ENCODE measurements around the gene ULK2.

ULK2 gene

DNA sequence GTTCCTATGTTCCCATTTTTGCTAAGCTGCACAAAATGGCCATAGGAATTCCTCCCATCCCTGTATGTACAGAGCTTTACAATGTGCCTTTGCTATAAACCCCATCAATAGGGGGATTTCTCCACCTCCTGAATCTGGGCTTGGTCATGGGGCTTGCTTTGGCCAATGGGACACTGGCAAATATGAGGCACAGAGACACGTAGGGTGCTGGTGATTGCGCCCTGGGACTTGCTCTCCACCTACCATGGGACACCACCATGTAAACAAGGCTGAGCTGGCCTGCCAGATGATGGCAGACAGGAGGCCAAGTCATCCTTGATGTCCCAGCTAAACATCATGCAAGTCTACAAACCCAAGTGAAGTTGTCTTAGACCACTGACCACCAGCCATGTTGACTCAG is 104.3 kb downstream of the ULK2 start:
- peaks cover 7% of the 10 kb centered on the region; the same call in 1 of the 2 replicates for H3K27me3 ChIP-seq (ENCODE audit: insufficient read depth, low read length)
- H3K4me1 ChIP-seq (ENCODE audit: insufficient read depth, low read length), result no peaks in the 10 kb centered on the region
- no peak overlapping the region for H3K27ac ChIP-seq (ENCODE audit: low read length)

DNA sequence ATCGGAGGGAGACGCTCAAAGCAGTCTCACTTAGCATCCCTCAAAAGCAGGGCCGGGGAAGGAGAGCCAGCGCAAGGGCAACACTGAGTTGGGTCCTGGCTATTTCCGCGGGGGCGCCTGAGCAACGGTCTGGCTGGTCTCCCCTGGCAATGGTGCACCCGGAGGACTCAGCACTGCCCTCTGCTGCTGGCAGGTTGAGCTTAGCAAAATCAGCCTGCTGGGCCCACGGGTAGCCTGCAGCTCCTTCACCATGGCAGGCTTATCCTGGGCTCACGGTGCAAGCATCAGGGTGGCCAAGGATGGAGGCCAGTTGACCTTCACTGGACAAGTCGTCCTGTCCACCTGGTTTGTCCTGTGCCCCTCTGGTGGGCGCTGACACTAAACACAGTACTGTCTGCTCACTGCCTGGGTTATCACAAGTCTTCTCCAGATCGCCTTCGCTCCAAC is 105.2 kb downstream of the ULK2 start:
- Histone ChIP-seq H3K36me3 (ENCODE audit: insufficient read depth, low read depth, low read length) (no peaks in the 10 kb centered on the region), H3K9me3 (ENCODE audit: insufficient read depth, low read depth, low read length) (no peaks in the 10 kb centered on the region), H3K9ac (ENCODE audit: low read depth, low read length) (no peak overlapping the region), H3K27ac (ENCODE audit: low read length) (no peak overlapping the region), H3K27me3 (ENCODE audit: insufficient read depth, low read length) (peaks cover 7% of the 10 kb centered on the region; the same call in 1 of the 2 replicates), H3K4me3 (ENCODE audit: low read length) (no peak overlapping the region), H3K4me1 (ENCODE audit: insufficient read depth, low read length) (no peaks in the 10 kb centered on the region)

More for the DNA sequence above, 104.3 kb downstream of the ULK2 start:
- H3K9me3 ChIP-seq (ENCODE audit: insufficient read depth, low read depth, low read length), result no peaks in the 10 kb centered on the region
- H3K9ac ChIP-seq (ENCODE audit: low read depth, low read length), result no peak overlapping the region
- no peak overlapping the region for H3K4me3 ChIP-seq (ENCODE audit: low read length)
- no peaks in the 10 kb centered on the region for H3K36me3 ChIP-seq (ENCODE audit: insufficient read depth, low read depth, low read length)

DNA sequence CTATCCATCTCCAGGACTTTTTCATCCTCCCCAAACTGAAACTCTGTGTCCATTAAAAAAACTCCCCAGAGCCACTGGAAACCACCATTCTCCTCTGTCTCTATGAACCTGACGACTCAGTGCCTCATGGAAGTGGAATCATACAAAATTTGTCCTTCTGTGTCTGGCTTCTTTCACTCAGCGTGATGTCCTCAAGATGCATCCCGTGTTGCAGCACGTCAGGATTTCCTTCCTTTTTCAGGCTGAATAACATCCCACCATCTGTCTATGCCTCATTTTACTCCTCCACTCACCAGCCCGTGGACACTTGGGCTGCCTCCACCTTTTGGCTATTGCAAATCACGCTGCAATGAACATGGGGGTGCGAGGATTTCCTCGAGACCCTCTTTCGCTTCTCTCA is 107.0 kb downstream of the ULK2 start:
- Histone ChIP-seq H3K36me3 (ENCODE audit: insufficient read depth, low read depth, low read length) (no peaks in the 10 kb centered on the region), H3K9me3 (ENCODE audit: insufficient read depth, low read depth, low read length) (no peaks in the 10 kb centered on the region), H3K9ac (ENCODE audit: low read depth, low read length) (no peak overlapping the region), H3K27me3 (ENCODE audit: insufficient read depth, low read length) (peaks cover 7% of the 10 kb centered on the region; the same call in 1 of the 2 replicates), H3K4me3 (ENCODE audit: low read length) (no peak overlapping the region), H3K4me1 (ENCODE audit: insufficient read depth, low read length) (no peaks in the 10 kb centered on the region), H3K27ac (ENCODE audit: low read length) (no peak overlapping the region)

DNA sequence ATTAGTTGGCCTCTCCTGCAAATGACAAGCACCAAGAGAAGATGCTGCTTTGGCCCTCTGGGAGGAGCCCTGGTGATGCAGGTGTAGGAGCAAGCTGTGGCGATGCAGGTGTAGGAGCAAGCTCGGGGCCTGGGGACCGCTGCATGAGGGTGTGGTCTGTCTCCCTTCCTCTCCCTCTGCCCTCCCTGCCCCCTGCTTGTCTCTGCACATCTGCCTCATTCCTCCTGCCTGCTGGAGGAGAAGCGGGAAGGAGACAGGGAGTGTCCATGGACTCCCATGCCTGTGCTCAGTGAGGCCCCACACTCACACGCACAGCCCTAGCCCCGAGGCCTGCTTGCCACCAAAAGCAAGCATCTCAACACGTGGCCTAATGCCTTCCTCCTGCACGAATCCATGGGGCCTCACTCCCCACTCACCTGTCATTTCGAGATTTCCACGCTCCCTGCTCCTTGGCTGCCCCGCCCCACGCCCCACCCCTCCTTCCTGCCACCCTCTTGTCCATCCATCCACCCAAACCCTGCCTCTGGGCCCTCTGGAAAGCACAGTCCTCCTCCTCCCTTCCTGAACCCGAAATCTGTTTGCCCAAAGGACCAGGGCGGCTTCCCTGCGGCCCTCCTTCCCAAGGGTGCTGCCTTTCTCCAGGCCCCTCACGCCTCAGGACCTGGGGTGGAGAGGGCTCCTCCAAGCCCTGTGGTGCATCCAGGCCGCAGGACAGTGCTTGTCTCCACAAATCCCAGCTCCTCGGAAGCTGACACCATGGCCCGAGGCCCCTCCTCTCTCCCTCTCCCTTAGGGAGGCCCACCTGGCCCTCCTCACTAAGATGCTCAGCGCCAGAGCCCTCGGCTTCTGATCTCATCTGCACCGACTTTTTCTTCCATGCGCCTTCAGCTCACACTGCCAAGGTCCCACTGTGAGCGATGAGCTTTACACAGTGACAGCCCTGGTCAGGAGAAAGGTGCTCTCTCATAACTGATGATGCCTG is 107.9 kb downstream of the ULK2 start:
- no peaks in the 10 kb centered on the region for H3K4me1 ChIP-seq (ENCODE audit: insufficient read depth, low read length)
- peaks cover 7% of the 10 kb centered on the region; the same call in 1 of the 2 replicates for H3K27me3 ChIP-seq (ENCODE audit: insufficient read depth, low read length)
- no peak overlapping the region for H3K4me3 ChIP-seq (ENCODE audit: low read length)
- H3K36me3 ChIP-seq (ENCODE audit: insufficient read depth, low read depth, low read length), result no peaks in the 10 kb centered on the region
- no peak overlapping the region for H3K9ac ChIP-seq (ENCODE audit: low read depth, low read length)
- H3K9me3 ChIP-seq (ENCODE audit: insufficient read depth, low read depth, low read length), result no peaks in the 10 kb centered on the region
- no peak overlapping the region for H3K27ac ChIP-seq (ENCODE audit: low read length)

DNA sequence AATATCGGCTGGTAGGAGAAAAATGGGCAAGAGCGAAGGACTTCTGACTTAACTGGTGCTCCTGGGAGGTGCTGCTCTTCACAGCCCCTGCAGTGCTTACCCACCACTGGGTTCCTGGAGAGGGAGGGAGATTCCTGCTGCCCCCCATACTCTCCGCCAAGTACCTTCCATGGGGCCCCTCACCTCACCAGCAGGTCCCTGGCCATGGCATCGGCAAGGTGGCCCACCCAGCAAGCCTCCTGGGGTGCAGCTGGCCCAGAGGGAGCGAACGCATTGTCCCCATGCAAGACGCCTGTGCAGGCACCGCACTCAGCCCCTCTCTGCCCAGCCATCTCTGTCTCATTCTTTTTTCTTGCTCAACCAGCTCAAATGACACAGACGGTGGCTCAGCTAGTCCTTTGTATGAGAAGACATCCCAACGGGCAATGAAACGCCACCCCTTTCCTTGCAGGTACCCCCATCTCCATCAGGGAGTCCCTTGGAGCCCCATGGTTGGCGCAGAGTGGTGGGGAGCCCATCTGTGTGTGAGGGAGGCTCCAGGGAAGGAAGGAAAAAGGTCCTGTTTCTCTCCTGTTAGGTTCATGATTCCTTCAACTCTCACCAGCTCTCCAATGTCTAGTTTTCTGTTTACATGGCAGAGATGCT is 110.1 kb downstream of the ULK2 start:
- Histone ChIP-seq H3K9ac (ENCODE audit: low read depth, low read length) (no peak overlapping the region), H3K4me1 (ENCODE audit: insufficient read depth, low read length) (no peaks in the 10 kb centered on the region), H3K27ac (ENCODE audit: low read length) (no peak overlapping the region), H3K9me3 (ENCODE audit: insufficient read depth, low read depth, low read length) (no peaks in the 10 kb centered on the region), H3K27me3 (ENCODE audit: insufficient read depth, low read length) (peaks cover 7% of the 10 kb centered on the region; the same call in 1 of the 2 replicates), H3K36me3 (ENCODE audit: insufficient read depth, low read depth, low read length) (no peaks in the 10 kb centered on the region), H3K4me3 (ENCODE audit: low read length) (no peak overlapping the region)

DNA sequence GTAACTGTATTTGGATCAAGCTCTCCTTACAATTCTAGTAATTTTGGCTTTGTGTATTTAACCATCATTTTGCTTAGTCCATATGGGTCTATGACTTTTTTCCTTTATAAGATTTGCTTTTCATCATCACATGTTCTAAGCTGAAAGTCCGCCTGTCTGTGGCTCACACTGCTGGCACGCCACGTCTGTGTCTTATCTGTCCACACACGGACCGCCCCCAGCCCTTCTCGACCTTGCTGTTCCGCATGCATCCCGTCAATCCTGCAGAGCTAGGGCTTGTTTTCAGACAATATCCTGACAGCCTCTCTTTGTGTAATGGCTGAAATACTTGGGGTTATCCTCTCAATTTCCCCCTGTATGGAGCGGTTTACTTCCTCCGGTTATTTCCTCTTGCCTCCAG is 111.2 kb downstream of the ULK2 start:
- Histone ChIP-seq H3K4me1 (ENCODE audit: insufficient read depth, low read length) (no peaks in the 10 kb centered on the region), H3K9me3 (ENCODE audit: insufficient read depth, low read depth, low read length) (no peaks in the 10 kb centered on the region), H3K9ac (ENCODE audit: low read depth, low read length) (no peak overlapping the region), H3K27me3 (ENCODE audit: insufficient read depth, low read length) (no peaks in the 10 kb centered on the region), H3K36me3 (ENCODE audit: insufficient read depth, low read depth, low read length) (no peaks in the 10 kb centered on the region), H3K27ac (ENCODE audit: low read length) (no peak overlapping the region), H3K4me3 (ENCODE audit: low read length) (no peak overlapping the region)

DNA sequence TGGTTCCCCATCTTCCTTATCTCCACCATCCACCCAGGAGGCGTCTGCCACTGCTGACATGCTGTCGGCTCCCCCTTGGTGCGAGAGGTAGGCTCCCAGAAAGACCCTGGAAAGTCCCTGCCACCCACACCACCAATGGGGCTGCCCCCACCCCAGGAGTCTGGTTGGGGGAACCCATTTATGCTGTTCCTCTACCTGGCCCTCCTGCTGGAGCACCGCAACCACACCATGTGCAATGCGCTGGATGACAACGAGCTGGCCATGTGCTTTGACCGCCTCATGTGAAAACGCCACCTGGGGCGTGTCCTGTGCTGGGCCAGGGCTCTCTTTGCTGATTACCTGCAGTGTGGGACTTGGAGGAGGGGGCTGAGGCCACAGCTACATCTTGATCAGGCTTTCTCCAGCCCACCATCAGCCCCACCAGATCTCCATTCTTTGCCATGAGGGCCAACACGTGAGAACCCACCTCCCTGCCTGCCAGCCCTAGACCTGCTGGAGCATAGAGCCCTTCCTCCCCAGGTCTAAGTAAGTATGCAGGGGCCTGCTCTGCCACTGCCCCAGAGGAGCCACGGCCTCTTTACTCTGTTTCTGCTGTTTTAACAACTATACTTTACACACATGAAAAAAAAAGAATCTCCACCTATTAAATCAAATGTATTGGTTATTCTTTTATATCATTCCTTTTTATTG is 111.8 kb downstream of the ULK2 start:
- Histone ChIP-seq H3K36me3 (ENCODE audit: insufficient read depth, low read depth, low read length) (no peaks in the 10 kb centered on the region), H3K9ac (ENCODE audit: low read depth, low read length) (no peak overlapping the region), H3K9me3 (ENCODE audit: insufficient read depth, low read depth, low read length) (no peaks in the 10 kb centered on the region), H3K27ac (ENCODE audit: low read length) (no peak overlapping the region), H3K27me3 (ENCODE audit: insufficient read depth, low read length) (no peaks in the 10 kb centered on the region), H3K4me1 (ENCODE audit: insufficient read depth, low read length) (no peaks in the 10 kb centered on the region), H3K4me3 (ENCODE audit: low read length) (no peak overlapping the region)

DNA sequence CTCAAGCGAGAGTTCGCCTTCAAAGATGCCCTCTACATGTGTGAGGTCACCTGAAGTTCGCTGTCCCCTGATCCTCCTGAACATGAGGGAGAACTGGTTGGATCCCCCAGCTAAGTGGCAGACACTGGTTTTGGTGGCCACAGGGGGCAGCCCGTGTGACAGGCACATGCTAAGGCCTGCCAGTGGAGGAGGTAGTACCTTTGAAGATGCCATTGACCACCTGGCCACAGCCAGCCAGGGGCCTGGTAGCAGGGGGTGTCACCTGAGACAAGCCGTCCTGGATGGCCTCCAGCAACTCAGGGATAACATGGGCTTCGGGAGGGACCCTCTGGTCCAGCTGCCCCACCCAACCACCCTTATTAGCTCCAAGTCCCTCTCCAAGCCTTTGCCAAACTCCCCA is 112.3 kb downstream of the ULK2 start:
- Histone ChIP-seq H3K27ac (ENCODE audit: low read length) (no peak overlapping the region), H3K9me3 (ENCODE audit: insufficient read depth, low read depth, low read length) (no peaks in the 10 kb centered on the region), H3K36me3 (ENCODE audit: insufficient read depth, low read depth, low read length) (no peaks in the 10 kb centered on the region), H3K9ac (ENCODE audit: low read depth, low read length) (no peak overlapping the region), H3K27me3 (ENCODE audit: insufficient read depth, low read length) (no peaks in the 10 kb centered on the region), H3K4me3 (ENCODE audit: low read length) (no peak overlapping the region), H3K4me1 (ENCODE audit: insufficient read depth, low read length) (no peaks in the 10 kb centered on the region)

DNA sequence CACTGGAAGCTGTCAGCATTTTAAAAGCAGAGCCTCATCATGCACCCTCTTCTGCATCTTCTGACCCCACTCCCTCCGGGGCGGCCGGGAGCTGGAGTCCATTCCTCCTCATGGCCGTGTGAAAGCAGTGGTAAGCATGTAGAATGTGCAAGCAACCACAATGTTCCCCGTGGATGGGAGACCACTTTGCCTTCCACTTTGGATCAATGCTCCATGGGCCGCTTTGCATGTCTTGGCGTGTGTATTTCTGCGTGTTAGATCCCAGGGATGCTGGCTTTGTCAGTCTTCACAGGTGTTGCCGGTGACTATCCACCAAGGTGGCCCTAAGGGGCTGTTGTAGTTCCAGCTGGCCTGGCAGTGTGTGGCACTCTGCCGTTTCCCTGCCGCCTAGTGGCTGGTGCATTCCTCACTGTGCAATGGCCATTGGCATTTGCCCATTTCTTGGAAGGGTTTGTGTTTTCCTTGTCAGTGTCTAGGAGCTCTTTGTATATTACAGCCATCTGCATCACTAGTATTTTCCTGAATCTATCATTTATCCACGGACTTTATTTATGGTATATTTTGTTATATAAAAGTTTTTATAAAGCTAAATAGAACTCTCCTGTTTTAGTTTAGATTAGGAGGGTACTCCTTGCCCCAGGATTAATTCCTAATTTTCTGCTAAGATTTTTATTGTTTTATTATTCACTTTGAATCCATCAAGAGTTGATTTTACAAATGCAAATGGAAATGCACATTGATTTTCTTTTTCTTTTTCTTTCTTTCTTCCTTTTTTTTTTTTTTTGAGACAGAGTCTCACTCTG is 113.9 kb downstream of the ULK2 start:
- Histone ChIP-seq H3K9me3 (ENCODE audit: insufficient read depth, low read depth, low read length) (no peaks in the 10 kb centered on the region), H3K27me3 (ENCODE audit: insufficient read depth, low read length) (no peaks in the 10 kb centered on the region), H3K9ac (ENCODE audit: low read depth, low read length) (no peak overlapping the region), H3K27ac (ENCODE audit: low read length) (no peak overlapping the region), H3K4me1 (ENCODE audit: insufficient read depth, low read length) (no peaks in the 10 kb centered on the region), H3K36me3 (ENCODE audit: insufficient read depth, low read depth, low read length) (no peaks in the 10 kb centered on the region), H3K4me3 (ENCODE audit: low read length) (no peak overlapping the region)

DNA sequence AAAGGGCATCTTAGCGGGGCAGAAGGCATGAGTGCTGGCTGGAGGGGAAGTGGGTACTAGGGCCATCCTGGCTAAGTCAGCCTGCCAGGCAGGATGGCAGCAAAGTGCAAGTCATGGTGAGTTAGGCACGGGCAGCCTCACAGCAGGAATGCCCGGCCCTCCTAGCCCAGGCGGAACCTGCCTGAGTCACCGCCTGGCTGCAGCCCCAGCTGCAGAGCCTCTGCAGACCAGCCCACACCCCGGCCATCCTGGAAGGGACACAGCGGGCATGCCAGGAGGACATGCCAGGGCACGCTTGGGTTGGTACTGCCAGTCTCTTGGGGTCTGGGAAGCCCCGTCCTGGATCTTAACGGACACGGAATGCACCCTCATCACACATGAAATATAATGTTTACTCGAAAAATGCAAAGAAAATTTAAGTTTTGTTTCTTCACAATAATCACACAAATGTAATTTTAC is 114.7 kb downstream of the ULK2 start:
- no peak overlapping the region for H3K4me3 ChIP-seq (ENCODE audit: low read length)
- H3K4me1 ChIP-seq (ENCODE audit: insufficient read depth, low read length), result no peaks in the 10 kb centered on the region
- H3K36me3 ChIP-seq (ENCODE audit: insufficient read depth, low read depth, low read length), result no peaks in the 10 kb centered on the region
- H3K9me3 ChIP-seq (ENCODE audit: insufficient read depth, low read depth, low read length), result no peaks in the 10 kb centered on the region
- H3K27me3 ChIP-seq (ENCODE audit: insufficient read depth, low read length), result no peaks in the 10 kb centered on the region
- H3K9ac ChIP-seq (ENCODE audit: low read depth, low read length), result no peak overlapping the region
- H3K27ac ChIP-seq (ENCODE audit: low read length), result no peak overlapping the region
